GM18867 (cell line): ENCODE results near the gene OSMR.

Source experiments
- ATAC-seq: cut with Tn5 transposase; IDR thresholded peaks from one replicate; pipeline ENCODE4 v1.9.1; 2021; ENCODE audit warnings: mild to moderate bottlenecking, moderate library complexity; ENCODE audit not compliant: unreplicated experiment

Gene OSMR

DNA sequence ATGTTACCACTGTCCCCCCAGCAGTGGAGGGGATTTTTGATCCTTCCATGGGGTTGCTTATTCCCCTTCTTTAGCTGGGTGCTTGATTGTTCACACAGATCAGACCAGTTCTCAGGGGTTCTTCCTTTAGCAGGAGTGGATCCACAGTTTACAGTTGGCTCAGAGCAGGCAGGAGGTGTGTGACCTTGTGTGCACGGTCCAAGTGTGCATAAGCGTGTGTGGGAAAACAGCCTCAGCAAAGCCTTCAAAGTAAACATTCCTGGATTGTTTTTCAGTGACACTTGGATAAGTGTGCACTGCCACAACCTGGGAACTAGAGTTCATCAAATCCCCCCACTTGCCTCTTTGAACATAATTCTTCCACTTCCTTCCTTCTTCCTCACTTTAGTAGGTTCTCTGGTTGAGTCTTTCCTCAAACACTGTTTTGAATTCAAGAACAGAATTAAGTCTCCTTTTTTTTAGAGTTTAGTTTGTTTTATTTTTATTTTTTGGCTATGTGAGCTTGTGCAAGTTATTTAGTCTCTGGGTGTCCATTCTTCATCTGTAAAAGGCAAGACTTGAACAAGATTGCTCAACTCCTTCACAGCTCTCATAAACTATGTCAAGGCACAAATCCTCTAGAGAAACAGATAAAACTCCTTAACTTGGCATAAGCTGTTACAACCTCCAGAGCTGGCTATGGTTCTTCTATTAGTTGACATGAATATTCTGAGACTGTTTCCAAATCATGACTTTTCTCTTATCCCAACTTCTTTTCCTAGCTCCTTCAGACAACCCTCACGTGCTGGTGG, 78.0 kb downstream of the OSMR start:
- ATAC-seq = no peak

DNA sequence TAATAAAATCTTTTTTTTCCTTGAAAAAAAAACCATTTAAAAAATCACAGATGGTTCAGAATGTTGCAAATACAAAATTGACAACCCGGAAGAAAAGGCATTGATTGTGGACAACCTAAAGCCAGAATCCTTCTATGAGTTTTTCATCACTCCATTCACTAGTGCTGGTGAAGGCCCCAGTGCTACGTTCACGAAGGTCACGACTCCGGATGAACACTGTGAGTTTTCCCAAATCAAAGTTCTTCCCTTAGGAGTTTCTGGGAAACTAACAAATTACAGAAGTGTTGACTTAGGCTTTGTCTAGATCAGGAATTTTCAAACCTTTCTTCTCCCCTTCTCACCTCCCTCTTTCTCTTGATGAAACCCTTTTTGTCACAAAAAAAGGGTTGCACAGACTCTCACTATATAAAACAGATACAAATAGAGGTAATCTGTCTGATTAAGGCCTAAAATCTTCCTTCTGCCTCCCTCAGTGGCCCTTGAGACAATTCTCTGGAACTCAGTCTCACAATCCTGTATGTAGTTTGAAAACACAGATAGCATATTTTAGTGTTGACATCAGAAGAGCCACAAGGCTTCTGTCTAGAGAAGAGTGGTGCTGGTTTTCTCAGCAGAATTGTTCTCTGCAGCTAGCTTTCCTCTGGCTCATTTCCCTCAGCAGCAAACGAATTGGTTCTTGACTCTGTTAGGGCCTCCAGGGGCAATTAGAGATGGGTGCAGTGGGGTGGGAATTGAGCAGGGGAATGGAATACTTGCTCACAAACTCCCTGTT, 79.5 kb downstream of the OSMR start:
- no peak for ATAC-seq

DNA sequence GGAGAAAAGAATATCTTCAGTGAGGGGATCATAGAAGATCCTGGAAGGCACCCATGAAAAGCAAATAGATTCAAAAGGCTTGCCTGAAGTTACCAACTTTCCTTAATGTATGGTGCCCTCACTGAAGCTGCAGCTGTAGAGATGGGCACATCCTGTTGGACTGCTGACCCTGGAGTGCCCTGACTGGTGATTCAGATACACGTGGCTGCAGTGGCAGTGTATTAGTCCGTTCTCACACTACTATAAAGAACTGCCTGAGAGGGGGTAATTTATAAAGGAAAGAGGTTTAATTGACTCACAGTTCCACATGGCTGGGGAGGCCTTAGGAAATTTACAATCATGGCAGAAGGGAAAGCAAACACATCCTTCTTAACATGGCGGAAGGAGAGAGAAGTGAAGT, 80.3 kb downstream of the OSMR start:
- ATAC-seq = no peak

DNA sequence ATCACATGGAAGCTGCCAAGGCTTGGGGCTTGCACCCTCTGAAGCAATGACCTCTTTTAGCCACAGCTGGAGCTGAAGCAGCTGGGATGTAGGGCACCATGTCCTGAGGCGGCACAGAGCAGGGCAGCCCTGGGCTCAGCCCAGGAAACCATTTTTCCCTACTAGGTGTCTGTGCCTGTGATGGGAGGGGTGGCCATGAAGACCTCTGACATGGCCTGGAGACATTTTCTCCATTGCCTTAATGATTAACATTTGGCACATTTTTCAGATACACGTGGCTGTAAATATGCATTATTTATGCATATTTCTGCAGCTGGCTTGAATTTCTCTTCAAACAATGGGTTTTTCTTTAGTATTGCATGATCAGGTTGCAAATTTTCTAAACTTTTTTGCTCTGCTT, 81.7 kb downstream of the OSMR start:
- ATAC-seq = no peak

DNA sequence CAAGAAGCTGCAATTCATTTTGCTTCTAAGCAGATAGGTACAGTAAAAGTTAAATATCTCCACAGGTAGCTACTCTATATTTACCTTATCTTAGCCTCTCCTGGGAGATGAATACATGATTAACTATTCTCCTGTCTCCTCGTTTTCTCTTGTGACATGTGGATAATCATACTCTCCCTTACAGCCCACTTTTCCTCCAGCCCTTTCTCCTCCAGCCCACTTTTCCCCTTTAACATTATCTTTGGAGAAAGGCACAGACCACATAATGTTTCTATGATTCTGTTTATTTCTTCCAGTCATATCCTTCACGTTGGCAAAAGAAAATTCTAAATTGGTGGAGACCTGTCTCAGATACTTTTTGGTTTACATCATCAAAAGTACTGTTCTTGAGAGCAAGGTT, 84.0 kb downstream of the OSMR start:
- ATAC-seq = no peak

DNA sequence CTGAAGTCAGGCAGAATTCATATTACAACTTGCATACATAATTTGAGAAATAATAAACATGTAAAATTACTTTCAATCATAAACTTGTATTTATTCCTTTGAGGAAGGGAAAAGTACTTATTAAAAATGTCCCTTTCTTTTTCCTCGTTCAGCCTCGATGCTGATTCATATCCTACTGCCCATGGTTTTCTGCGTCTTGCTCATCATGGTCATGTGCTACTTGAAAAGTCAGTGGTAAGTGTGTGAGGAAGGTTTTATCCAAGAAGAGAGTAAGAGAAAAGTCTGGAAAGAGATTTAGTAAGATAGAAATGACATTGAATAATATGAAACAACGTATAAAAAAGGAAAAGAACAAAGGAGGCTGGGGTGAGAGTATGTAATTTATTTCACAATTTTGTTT, 85.9 kb downstream of the OSMR start:
- ATAC-seq = no peak

DNA sequence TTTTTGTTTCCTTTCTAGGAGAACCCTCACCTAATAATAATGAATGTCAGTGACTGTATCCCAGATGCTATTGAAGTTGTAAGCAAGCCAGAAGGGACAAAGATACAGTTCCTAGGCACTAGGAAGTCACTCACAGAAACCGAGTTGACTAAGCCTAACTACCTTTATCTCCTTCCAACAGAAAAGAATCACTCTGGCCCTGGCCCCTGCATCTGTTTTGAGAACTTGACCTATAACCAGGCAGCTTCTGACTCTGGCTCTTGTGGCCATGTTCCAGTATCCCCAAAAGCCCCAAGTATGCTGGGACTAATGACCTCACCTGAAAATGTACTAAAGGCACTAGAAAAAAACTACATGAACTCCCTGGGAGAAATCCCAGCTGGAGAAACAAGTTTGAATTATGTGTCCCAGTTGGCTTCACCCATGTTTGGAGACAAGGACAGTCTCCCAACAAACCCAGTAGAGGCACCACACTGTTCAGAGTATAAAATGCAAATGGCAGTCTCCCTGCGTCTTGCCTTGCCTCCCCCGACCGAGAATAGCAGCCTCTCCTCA, 87.1 kb downstream of the OSMR start:
- ATAC-seq = no peak

DNA sequence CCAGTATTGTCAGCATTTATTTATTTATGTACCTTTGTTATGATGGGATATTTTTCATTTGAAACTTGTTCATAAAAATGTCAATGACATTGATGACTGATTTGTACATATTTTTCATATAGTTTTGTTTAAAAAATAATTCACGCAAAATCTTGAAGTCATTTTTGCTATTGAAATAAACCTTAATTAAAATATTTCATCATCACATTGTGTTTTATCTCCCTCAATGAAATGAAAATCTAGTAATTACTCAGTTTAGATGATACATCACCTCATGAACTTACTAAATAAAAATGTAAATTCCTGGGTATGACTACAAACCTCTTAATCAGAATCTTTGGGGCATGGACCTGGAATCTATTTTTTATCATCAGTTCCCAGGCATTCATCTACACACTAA, 89.6 kb downstream of the OSMR start:
- no peak for ATAC-seq

DNA sequence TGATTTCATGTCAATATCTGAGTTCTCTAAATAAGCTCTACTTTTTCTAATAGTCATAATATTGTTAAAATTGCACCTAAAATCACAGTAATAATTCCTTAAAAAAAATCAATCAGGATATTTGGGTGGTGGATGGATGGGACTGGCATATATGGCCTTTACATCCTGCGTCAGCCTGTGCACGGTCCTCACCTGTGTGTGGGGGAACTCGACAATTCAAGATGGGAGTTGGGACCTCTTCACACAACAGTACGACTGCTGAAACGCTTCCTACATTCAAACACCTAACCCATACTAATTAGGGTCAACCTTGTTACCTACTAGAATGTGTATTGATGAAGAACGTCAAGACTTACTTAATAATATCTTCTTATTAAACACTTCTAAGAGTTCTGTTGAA, 90.5 kb downstream of the OSMR start:
- ATAC-seq = no peak

DNA sequence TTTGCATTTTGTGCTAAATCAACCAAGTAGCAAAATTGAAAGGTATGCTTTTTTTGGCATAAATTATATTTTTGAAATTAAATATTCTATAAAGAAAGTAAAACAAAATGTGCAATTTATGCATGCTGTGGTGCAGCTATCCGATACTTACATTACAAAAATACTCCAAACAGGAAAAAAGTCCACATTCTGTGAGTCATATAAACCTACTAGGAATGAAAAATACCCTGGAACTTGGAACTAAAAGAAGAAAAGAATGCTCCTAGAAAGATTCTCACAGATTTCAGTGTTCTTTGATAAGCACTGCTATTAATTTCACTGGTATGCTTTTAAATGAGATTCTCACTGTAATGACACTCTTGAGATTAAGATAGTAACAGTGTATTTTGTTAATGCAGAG, 92.6 kb downstream of the OSMR start:
- no peak for ATAC-seq

DNA sequence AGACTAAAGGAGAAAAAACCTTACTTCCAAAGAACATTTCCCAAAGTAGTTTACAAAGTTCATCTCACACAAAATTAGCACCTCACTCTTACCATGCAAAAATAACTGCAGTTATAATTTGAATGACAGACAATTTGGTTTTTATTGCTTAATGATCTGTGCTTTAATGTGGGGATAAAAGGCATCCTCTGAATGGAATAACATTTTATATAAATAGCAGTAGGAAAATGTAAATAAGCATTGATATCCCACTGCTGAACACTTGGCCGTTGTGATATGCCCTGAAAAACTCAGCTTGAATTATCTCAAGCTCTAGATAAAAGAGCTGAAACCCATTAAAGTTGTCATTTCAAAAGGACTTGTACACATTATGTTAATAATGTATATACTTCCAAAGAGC, 93.2 kb downstream of the OSMR start:
- ATAC-seq = no peak

DNA sequence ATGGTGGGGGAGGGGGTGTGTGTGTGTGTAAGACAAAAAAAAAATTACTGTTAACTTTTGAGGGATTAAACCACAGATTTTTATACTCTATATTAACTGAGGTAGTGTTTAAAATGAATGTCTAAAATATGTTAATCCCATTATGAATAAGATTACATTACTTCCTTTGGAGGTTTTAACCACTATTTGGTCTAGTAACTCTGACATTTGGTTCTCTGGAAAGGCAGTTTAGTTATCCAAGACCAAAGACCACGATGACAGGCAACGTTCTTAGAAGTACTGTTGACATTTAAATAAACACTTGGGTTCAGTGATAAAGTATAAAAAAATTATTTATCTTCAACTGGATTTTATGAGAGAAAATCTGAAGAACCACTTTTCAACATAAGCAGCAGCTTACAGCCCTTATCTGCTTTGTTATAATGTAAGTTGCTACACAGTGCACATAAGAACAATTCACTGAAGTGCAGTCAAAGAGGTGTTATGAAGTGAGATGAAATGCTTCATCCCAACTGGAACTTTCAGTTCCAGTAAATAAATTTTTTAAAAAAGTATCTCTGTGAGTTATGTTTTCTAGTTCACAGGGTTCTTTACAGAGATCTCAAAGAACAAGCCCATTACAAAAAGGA, 94.5 kb downstream of the OSMR start:
- no peak for ATAC-seq

DNA sequence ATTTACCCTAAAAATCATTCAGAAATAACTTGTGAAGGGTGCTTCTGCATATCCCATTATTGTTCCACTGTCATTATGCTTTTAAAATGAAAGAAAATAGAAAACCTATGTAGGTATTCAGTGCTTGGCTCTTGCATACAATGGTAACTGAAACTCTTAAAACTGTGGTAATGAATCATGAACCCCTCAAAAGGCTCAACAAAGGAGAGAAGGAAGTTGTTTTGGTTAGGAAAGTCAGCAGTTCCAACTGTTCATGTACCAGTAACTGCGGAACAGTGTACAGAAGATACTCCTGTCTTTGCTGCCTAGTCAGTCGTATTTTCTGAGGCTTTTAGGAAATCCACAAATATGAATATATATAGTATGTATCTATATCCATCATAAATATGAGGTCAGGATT, 96.1 kb downstream of the OSMR start:
- no peak for ATAC-seq

DNA sequence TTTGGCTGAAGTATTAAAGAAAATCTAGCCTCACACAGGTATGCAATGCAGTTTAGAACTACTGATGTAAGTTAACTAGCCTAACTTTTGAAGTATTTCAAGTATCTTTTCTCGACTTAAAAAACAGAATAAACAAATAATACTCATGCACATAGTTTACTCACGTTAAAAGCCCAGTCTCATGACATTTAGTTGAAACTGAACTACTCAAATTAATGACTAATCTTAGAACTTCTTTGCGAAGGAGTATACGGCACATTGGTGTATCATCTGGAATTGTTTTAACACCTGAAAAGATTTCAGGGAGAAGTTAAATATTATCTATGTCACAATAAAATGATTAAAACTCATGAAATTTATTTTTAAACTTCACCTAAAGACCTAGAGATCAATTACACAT, 98.5 kb downstream of the OSMR start:
- ATAC-seq = no peak

DNA sequence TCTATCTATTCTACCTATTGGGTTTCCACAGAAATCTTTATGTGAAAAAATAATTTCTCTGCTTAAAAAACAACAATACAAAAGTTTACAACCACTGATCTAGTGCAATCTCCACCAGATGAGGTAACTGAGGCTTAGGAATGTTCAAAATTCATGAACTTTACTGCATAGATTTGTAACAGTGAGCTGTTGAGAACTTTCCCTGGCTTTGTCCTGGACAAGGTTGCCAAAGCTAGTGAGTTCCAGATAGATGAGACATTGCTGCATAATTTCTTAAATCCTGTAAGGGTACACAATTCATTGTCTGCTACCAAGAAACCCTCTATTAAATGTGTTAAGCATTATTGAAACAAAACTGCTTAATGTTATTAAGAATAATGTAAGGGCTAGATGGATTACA, 102.7 kb downstream of the OSMR start:
- no peak for ATAC-seq

DNA sequence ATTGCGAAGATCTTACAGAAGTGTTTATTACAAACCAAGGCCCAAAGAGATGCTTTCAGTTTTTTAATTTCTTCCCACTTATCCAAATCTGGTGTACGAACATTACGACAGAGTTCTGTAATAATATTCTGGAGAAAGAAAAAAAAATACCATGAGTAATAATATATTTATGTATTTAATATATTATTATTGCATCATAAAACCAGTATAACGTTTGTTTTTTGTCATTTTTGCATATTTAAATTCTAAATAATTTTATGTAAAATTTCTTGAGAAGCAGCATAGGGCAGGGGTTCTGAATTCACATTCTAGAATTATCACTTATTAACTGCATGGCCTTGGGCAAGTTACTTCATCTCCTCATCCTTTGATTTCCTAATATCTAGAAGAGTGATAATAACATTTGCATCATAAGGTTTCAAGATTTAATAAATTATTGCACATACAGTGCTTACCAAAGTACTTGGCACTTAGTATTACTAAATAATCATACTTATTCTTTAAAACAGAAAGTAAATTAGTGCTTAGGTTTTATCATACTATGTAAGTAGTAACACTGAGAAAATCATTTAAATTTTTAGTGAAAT, 107.7 kb downstream of the OSMR start:
- ATAC-seq = no peak

DNA sequence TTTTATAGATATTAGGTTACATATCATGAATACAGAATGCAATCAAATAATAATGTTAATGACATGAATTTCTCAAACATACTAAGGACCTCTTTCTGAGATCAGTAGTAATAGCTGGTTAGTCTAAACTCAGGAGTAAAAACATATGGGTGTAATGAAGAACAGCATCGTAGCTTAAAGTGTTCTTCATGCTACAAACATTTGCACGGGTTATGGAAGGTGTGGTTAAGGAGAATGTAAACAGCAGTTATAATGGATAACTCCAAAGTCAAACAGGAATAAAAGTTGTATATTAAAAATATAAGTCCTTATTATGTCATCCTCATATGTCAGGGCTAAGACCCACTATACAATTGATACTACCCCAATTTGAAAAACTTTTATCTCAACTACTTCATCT, 115.9 kb downstream of the OSMR start:
- ATAC-seq = no peak

DNA sequence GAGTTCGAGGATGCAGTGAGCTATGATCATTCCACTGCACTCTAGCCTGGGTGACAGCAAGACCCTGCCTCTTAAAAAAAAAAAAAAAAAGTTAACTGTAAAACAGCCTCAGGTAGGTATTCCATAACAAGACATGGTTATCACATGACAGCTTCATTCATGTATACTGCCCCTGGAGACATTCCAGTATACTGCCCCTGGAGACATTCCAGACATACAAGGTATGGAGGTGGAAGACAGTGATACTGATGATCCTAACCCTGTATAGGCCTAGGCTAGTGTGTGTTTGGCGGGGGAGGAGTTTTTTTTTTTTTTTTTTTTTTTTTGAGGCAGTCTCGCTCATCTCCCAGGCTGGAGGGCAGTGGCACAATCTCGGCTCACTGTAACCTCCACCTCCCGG, 122.9 kb downstream of the OSMR start:
- no peak for ATAC-seq

DNA sequence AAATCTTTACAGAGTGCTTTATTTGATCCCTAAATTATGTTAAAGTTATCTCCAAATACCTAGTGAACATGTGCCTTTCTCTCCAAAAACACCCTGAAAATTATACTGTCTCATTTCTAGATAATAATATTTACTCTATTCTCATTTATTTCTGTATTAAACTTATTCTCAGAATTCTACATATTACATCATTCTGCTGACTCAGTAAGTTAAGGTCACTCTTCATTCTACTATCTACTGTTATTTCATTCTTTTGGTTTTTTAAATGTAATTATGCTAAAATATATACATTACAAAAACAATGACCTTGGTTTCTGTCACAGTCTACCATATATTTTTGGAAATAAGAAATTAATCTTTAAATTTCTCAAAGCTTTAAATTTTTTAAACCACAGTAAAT, 132.2 kb downstream of the OSMR start:
- no peak for ATAC-seq

DNA sequence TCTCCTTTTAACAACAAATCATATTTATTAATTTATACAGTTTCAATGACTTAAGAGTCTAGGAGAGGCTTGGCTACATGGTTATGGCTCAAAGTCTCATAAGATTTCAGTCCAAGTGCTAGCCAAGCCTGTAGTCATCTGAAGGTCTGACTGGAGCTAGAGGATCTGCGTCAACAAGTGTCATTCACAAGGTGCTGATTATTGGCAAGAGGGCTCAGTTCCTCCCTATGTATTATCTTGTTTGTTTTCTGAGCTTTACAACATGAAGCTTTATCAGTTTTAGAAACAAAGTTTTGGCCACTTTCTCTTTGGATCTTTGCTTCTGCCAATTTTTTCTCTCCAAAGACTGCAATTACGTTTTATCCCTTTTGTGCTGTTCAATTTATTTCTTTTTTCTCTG, 133.7 kb downstream of the OSMR start:
- no peak for ATAC-seq
